Measurements from ENCODE around the gene POU2AF1. TPM values are rescaled to one million over a fixed set of nuclear protein-coding genes. Genes with fewer than 3 reads are reported as not detected.
A peak's percentile ranks its signal among the peaks of the same experiment; 100 is the strongest.
"Not testable (repeated sequence)": the region's sequence is repeated elsewhere in the genome, so short reads cannot be mapped to it uniquely, and the experiment has no call there.

POU2AF1 gene
- polyA plus RNA-seq, 3 donors: 0.53 to 1.1 (median 0.88) TPM

- DNase-seq (ENCODE audit: extremely low read depth in 1 of 11, low read depth in 9 of 11, low spot score in 4 of 11): no peak
These were observed 33.2 kb upstream of the POU2AF1 start for GRCh38 chr11:111412293-111412692.

- no peak for DNase-seq (ENCODE audit: extremely low read depth in 1 of 11, low read depth in 9 of 11, low spot score in 4 of 11)
These were observed 32.4 kb upstream of the POU2AF1 start for GRCh38 chr11:111411456-111411855.

- no peak for DNase-seq (ENCODE audit: extremely low read depth in 1 of 11, low read depth in 9 of 11, low spot score in 4 of 11)
These were observed 31.9 kb upstream of the POU2AF1 start for GRCh38 chr11:111410951-111411350.

GRCh38 chr11:111409915-111410314 is 30.8 kb upstream of the POU2AF1 start:
- no peak for DNase-seq (ENCODE audit: extremely low read depth in 1 of 11, low read depth in 9 of 11, low spot score in 4 of 11)

GRCh38 chr11:111408789-111409727 is 30.0 kb upstream of the POU2AF1 start:
- DNase-seq (ENCODE audit: extremely low read depth in 1 of 11, low read depth in 9 of 11, low spot score in 4 of 11): no peak

- no peak for DNase-seq (ENCODE audit: extremely low read depth in 1 of 11, low read depth in 9 of 11, low spot score in 4 of 11)
These were observed 28.6 kb upstream of the POU2AF1 start for GRCh38 chr11:111407652-111408051.

- DNase-seq (ENCODE audit: extremely low read depth in 1 of 11, low read depth in 9 of 11, low spot score in 4 of 11): no peak
These were observed 27.5 kb upstream of the POU2AF1 start for GRCh38 chr11:111406589-111406988.

GRCh38 chr11:111406091-111406490 is 27.0 kb upstream of the POU2AF1 start:
- DNase-seq (ENCODE audit: extremely low read depth in 1 of 11, low read depth in 9 of 11, low spot score in 4 of 11): no peak

GRCh38 chr11:111405551-111405950 is 26.5 kb upstream of the POU2AF1 start:
- DNase-seq (ENCODE audit: extremely low read depth in 1 of 11, low read depth in 9 of 11, low spot score in 4 of 11): no peak

GRCh38 chr11:111403051-111403726 is 24.1 kb upstream of the POU2AF1 start:
- peak in 2 of 11 donors; percentile 57 to 65 for DNase-seq (ENCODE audit: extremely low read depth in 1 of 11, low read depth in 9 of 11, low spot score in 4 of 11)

GRCh38 chr11:111402411-111402810 is 23.3 kb upstream of the POU2AF1 start:
- no peak for DNase-seq (ENCODE audit: extremely low read depth in 1 of 11, low read depth in 9 of 11, low spot score in 4 of 11)

GRCh38 chr11:111401957-111402356 is 22.9 kb upstream of the POU2AF1 start:
- DNase-seq (ENCODE audit: extremely low read depth in 1 of 11, low read depth in 9 of 11, low spot score in 4 of 11): not testable (repeated sequence)

- no peak for DNase-seq (ENCODE audit: extremely low read depth in 1 of 11, low read depth in 9 of 11, low spot score in 4 of 11)
These were observed 21.5 kb upstream of the POU2AF1 start for GRCh38 chr11:111400595-111400994.

GRCh38 chr11:111399187-111400031 is 20.3 kb upstream of the POU2AF1 start:
- no peak for DNase-seq (ENCODE audit: extremely low read depth in 1 of 11, low read depth in 9 of 11, low spot score in 4 of 11)

GRCh38 chr11:111397034-111397433 is 18.0 kb upstream of the POU2AF1 start:
- no peak for DNase-seq (ENCODE audit: extremely low read depth in 1 of 11, low read depth in 9 of 11, low spot score in 4 of 11)

GRCh38 chr11:111395749-111396148 is 16.7 kb upstream of the POU2AF1 start:
- DNase-seq (ENCODE audit: extremely low read depth in 1 of 11, low read depth in 9 of 11, low spot score in 4 of 11): no peak

GRCh38 chr11:111395081-111395480 is 16.0 kb upstream of the POU2AF1 start:
- no peak for DNase-seq (ENCODE audit: extremely low read depth in 1 of 11, low read depth in 9 of 11, low spot score in 4 of 11)

GRCh38 chr11:111394147-111394546 is 15.1 kb upstream of the POU2AF1 start:
- not testable (repeated sequence) for DNase-seq (ENCODE audit: extremely low read depth in 1 of 11, low read depth in 9 of 11, low spot score in 4 of 11)

GRCh38 chr11:111393585-111393984 is 14.5 kb upstream of the POU2AF1 start:
- no peak for DNase-seq (ENCODE audit: extremely low read depth in 1 of 11, low read depth in 9 of 11, low spot score in 4 of 11)

Data from renal cortex interstitium (tissue), 11 donors.